Activated naive CD4-positive, alpha-beta T cell treated with anti-CD3 and anti-CD28 coated beads, Interleukin-2, amount 50 U/mL, for 24 hours (primary cell): ENCODE results near the gene HELZ2.
"Not testable (repeated sequence)": the region's sequence is repeated elsewhere in the genome, so short reads cannot be mapped to it uniquely, and the experiment has no call there.

Experiments used
- H3K27ac Mint-ChIP-seq: one replicate; pipeline ENCODE4 v1.8.0; 2021; ENCODE audit warnings: mild to moderate bottlenecking, mixed read lengths
- H3K27me3 Mint-ChIP-seq: one replicate; pipeline ENCODE4 v1.8.0; 2021; ENCODE audit warnings: mixed read lengths
- H3K36me3 Mint-ChIP-seq: one replicate; pipeline ENCODE4 v1.8.0; 2021; ENCODE audit warnings: mixed read lengths
- H3K4me1 Mint-ChIP-seq: one replicate; pipeline ENCODE4 v1.8.0; 2021; ENCODE audit warnings: mixed read lengths
- H3K4me3 Mint-ChIP-seq: one replicate; pipeline ENCODE4 v1.8.0; 2021; ENCODE audit warnings: mild to moderate bottlenecking, mixed read lengths
- H3K9me3 Mint-ChIP-seq: one replicate; pipeline ENCODE4 v1.8.0; 2021; ENCODE audit warnings: mixed read lengths

Gene HELZ2

DNA sequence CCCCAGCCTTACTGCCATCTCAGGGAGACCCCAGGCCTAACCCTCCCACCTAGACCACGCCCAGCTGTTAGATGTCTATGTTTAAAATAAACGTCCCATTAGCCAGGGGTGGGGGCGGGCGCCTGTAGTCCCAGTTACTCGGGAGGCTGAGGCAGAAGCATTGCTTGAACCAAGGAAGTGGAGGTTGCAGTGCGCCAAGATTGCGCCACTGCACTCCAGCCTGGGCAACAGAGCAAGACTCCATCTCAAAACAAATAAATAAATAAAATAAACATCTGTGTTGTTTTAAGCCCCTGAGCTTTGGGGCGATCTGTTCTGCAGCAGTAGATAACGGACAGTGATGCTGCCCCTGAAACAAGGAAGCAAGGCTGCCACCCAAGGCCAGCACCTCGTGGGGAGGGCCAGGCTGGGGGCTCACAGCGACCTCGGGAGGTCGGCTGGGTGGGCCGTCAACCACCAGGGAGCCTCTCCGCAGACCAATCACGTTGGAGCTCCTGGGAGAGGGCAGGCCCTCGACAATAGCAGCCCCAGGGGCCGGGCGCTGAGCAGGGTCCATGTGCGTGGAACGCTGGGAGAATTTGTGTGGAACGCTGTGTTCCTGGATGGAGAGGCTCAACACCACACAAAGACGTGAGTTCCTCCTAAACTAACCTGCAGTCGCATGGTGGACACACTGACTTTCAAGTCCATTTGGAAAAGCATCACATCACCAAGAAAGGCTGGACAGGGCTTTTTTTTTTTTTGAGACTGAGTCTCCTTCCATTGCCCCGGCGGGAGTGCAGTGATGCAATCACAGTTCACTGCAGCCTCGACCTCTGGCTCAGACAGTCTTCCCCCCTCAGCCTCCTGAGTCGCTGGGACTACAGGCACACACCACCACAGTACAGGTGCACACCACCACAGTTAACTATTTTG is 1.0 kb upstream of the HELZ2 start:
- Mint-ChIP-seq H3K9me3 (no peaks in the 10 kb centered on the region), H3K36me3 (no peaks in the 10 kb centered on the region), H3K27ac (no peak overlapping the region), H3K27me3 (no peaks in the 10 kb centered on the region), H3K4me1 (no peaks in the 10 kb centered on the region), H3K4me3 (peak overlapping the region; percentile 59)

DNA sequence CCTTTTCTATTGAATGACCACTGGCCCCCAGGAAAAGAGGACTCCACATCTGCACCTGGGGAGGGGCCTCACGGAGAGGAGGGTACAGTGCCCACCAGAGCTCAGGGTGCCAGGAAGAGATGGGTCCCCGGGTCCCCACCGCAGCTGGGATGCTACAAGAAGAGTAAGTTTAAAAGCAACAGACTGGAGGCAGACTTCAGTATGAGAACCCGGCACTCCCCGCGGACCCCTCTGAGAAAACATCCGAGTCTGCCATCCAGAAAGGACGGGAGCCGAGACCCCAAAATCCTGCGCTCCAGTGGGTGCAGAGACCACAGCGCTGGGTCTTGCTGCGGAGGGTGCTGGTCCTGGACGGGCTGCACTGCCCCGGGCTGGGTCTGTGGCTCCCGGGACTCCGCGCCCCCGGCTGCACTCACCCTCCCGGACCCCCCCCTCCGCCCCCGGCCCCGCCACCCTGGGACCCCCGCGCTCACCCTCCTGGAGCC is 350 bp downstream of the HELZ2 start:
- H3K27me3 Mint-ChIP-seq = no peaks in the 10 kb centered on the region
- H3K4me3 Mint-ChIP-seq = peak overlapping the region; percentile 82
- H3K36me3 Mint-ChIP-seq = no peaks in the 10 kb centered on the region
- peaks cover 11% of the 10 kb centered on the region for H3K4me1 Mint-ChIP-seq
- no peaks in the 10 kb centered on the region for H3K9me3 Mint-ChIP-seq
- no peak overlapping the region for H3K27ac Mint-ChIP-seq

DNA sequence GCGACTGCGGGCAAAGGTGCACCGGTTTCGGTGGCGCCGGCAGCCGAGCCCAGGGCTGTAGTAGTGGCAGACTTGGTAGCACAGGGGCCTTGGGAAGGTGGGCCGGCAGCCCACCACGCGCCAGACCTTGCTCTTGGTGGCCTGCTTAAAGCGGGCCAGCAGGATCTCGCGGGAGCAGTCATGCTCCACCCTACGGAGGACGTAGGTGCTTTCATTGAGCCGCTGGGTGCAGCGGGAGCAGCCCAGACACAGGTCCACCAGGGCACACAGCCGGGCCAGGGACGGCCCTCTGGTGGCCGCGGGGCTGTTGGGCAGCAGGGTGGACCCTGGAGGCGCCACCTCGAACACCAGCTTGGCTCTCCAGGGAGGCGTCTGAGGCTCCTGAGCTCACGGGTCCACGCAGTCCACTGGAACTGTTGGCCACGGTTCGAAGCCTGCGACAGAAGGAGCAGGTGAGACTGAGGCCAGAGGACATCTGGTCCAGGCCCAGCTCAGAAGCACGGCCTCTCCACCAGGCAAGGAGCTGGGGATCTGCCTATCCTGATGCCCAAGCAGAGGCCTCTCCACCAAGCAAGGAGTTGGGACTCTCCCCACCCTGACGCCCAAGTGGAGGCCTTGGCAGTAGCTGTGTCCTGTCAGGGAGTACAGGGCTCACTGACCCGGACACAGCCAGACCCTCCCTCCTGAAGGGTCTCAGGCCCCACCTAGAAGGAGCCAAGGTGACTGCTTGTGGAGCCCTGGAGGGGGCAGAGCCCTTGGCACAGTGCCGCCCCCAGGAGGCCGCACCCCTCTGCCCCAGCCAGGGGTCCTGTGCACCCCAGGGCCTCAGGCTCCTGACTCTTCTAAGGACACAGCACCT is 1.0 kb downstream of the HELZ2 start:
- Mint-ChIP-seq H3K27me3 (no peaks in the 10 kb centered on the region), H3K27ac (no peak overlapping the region), H3K36me3 (no peaks in the 10 kb centered on the region), H3K4me3 (peak overlapping the region; percentile 82), H3K4me1 (peaks cover 14% of the 10 kb centered on the region), H3K9me3 (no peaks in the 10 kb centered on the region)

DNA sequence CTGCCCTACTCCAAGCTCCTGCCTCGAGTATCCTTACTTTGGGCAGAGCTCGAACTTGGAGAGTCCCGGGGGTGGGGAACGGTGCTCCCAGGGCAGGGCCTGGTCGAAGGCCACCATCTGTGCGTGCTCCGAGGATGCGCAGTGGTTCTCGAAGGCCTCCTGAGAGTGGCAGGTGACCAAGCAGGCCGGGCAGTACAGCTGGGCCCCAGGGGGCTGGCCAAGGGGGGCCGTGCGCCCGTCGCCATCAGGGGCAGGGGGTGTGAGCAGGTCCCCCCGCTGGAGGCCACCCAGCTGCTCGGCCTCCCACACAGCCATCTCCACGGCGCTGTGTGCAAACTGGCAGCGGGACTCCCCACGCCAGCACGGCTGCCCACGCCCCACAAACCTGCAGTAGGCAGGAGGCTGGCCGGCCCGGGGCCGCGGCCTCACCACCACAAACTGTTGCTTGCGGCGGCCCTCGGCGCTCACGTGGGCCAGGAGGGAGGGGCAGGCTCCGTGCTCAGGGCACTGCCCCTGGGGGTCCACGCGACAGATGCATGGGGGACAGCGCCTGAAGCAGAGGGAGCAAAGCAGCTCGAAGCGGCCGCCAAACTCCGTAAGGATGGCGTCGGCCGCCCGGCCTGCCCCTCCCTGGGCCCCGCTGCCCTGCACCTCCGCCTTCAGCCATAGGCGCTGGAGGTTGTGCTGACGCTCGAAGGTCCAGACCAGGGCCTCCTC is 1.8 kb downstream of the HELZ2 start:
- Mint-ChIP-seq H3K4me1 (peaks cover 20% of the 10 kb centered on the region), H3K27ac (no peak overlapping the region), H3K27me3 (no peaks in the 10 kb centered on the region), H3K4me3 (no peak overlapping the region), H3K36me3 (no peaks in the 10 kb centered on the region), H3K9me3 (no peaks in the 10 kb centered on the region)

DNA sequence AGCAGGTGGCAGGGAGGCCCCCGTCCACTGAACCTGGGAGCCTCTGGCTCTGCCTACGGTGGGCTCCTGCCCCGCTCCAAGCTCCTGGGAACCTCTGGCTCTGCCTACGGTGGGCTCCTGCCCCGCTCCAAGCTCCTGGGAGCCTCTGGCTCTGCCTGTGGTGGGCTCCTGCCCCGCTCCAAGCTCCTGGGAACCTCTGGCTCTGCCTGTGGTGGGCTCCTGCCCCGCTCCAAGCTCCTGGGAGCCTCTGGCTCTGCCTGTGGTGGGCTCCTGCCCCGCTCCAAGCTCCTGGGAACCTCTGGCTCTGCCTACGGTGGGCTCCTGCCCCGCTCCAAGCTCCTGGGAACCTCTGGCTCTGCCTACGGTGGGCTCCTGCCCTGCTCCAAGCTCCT is 3.0 kb downstream of the HELZ2 start:
- not testable (repeated sequence) for H3K4me3 Mint-ChIP-seq, H3K36me3 Mint-ChIP-seq, H3K27ac Mint-ChIP-seq, H3K9me3 Mint-ChIP-seq, H3K27me3 Mint-ChIP-seq
- peaks cover 20% of the 10 kb centered on the region for H3K4me1 Mint-ChIP-seq

DNA sequence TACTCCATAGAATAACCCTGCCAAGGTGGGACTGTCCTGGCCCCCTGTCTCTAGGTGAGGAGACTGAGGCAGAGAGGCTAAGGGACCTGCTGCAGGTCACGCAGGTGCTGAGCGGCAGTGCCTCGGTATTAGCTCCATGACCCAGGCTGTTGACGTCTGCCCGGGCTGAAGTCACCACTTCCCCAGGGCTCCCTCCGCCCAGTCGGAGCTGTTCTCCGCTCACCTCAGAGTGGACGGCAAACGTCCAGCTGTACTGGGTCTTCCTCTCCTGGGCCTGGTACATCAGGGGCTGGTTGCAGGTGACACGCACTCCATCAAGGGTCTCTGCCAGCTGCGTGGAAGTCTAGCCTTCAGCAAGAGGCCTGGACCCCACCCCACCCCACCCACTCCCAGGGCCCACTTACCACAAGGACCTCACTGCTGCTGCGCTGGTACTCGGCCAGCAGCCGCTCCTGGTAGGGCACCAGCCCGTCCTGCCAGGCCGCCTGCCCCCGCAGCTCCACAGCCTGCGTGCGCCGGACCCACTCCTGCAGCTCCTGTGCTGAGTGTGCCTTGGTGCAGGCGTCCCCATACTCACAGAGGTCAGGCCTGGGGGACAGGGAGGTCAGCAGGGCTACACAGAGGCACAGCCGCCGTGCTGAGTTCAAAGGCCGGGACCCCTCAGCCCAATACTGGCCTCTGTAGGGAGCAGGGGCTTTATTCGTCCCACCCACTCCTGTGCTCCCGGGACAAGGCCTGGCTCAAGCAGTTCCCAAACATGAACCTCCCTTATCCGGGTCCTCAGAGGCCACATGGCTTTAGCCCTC is 3.6 kb downstream of the HELZ2 start:
- H3K27me3 Mint-ChIP-seq = no peaks in the 10 kb centered on the region
- no peak overlapping the region for H3K27ac Mint-ChIP-seq
- no peak overlapping the region for H3K4me3 Mint-ChIP-seq
- no peaks in the 10 kb centered on the region for H3K9me3 Mint-ChIP-seq
- H3K36me3 Mint-ChIP-seq = no peaks in the 10 kb centered on the region
- peaks cover 20% of the 10 kb centered on the region for H3K4me1 Mint-ChIP-seq

DNA sequence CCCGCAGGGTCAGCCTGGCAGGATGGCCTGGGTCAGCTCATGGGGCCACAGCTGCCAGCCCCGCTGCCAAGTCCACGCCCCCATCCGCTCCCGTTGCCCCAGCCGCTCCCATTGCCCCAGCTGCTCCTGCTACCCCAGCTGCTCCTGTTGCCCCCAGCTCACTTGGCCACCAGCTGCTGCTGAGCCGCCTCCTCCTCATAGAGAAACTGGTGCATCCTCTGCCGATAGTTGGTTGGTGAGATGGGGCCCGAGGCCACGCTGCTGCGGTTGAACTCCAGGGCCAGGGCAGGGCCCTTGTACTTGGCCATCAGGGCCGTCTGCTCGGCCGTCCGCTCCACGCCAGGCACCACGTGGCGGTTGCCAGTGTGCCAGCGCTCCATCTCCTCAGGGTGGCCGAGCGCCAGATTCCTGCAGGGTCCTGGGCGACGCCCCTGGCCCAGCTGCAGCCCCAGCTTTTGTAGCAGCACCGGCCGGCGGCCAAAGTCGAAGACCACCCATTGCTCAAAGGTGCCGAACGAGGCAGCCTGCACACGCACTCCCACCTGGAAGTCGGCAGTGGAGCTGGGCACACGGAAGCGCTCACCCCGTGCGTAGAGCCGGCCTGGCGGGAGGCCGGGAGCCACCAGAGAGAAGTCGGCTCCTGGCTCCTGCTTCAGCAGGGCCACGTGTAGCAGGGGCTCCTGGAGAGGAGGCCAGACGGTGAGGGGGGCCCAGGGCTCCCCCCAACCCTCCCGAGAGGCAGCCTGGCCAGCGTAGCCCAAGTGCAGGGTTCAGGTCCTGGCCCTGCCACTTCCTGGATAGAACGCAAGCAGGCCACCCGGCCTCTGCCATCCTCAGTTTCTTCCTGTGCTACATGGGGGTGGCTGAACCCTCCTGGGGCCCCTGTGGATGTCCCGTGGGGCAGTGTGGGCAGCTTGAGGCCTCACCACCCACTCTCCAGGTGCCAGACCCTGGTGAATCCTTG is 4.8 kb downstream of the HELZ2 start:
- Mint-ChIP-seq H3K4me3 (peak overlapping the region; percentile 45), H3K4me1 (peaks cover 20% of the 10 kb centered on the region), H3K36me3 (no peaks in the 10 kb centered on the region)

DNA sequence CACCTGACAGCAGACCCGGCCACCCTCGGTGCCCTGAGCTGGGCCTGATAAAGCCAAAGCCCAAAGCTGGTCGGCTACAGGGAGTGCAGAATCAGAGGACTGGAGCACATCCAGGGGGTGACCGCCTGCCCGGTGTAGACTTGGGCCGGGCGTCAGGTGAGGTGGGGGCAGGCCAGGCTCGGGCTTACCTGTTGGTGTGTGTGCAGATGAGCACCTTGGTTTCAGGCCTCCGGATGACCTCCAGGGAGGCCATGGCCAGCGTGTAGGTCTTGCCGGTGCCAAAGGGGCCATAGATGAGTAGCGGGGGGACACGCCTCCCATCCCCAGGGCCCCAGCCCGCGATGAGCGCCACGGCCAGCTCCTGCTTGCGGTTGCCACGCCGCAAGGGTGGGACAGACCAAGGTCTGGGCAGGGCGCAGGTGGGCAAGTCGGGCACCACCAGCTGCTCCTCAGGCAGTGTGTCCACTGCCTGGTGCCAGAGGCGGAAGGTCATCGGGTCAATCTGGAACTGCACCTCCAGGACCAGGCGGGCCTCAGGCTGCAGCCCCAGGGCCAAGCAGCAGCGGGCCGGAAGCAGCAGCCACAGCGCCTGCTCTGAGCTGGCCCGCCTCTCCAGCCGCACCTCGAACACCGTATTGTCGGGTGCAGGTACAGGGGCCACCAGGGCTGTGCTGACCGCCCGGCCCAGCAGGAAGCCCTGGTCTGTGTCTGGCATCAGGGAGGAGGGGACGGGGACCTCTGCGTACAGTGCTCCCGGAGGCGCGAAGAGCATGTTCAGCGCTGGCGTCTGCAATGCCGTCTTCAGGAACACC is 5.7 kb downstream of the HELZ2 start:
- no peak overlapping the region for H3K27ac Mint-ChIP-seq
- no peaks in the 10 kb centered on the region for H3K36me3 Mint-ChIP-seq
- peak overlapping the region; percentile 76 for H3K4me3 Mint-ChIP-seq
- H3K4me1 Mint-ChIP-seq = peaks cover 20% of the 10 kb centered on the region
- no peaks in the 10 kb centered on the region for H3K27me3 Mint-ChIP-seq
- H3K9me3 Mint-ChIP-seq = no peaks in the 10 kb centered on the region

More for the DNA sequence above, 4.8 kb downstream of the HELZ2 start:
- Mint-ChIP-seq H3K27ac (no peak overlapping the region), H3K9me3 (no peaks in the 10 kb centered on the region), H3K27me3 (no peaks in the 10 kb centered on the region)

DNA sequence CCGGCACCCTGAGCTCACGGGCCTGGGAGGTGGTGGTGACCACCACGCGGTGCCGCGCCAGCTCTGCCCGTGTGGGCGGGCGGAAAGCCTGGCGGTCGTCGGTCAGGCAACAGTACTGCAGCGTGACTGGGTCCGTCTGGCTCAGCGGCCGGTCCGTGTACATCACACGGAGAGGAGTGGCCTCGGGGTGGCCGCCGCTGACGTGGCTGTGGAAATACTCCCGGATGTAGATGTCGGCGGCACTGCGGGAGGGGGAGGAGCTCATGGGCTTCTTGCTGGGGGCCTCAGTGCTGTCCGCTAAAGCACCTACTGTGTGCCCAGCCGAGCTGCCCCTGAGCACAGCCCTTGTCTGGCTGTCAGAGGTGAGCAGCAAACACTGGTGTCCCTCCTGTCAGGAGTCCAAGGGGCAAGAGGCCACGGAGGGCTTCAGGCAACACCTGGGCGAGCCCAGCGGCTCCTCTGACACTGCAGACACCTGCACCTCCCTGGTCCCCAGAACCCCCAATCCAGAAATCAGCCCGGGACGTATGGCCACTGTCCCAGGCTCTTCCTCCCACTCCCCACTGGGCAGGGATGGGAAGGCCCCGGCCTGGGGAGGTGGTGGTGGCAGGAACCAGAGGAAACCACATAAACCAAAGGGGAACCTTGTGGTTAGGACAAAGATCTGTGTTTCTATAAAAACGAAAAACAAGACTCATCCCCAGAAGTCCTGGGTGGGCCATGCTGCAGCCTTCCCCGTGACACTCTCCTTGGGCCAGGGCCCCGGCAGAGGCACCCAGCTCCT is 6.5 kb downstream of the HELZ2 start:
- Mint-ChIP-seq H3K27me3 (no peaks in the 10 kb centered on the region), H3K36me3 (no peaks in the 10 kb centered on the region), H3K9me3 (no peaks in the 10 kb centered on the region), H3K4me1 (peaks cover 20% of the 10 kb centered on the region), H3K4me3 (peak overlapping the region; percentile 76), H3K27ac (no peak overlapping the region)

DNA sequence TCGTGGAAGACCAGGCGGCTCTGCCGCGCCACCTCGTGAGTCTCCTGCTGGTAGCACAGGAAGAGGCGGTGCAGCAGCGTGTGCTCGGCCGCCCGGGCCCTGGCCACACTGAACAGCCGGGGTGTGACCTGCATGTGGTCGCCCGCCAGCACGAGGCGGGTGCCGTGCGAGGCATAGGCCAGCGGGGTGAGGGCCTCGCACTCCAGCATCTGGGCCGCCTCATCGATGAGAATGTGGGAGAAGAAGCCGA is 7.0 kb downstream of the HELZ2 start:
- peak overlapping the region; percentile 76 for H3K4me3 Mint-ChIP-seq
- no peaks in the 10 kb centered on the region for H3K27me3 Mint-ChIP-seq
- H3K36me3 Mint-ChIP-seq = no peaks in the 10 kb centered on the region
- H3K9me3 Mint-ChIP-seq = no peaks in the 10 kb centered on the region
- H3K27ac Mint-ChIP-seq = no peak overlapping the region
- H3K4me1 Mint-ChIP-seq = peaks cover 20% of the 10 kb centered on the region

DNA sequence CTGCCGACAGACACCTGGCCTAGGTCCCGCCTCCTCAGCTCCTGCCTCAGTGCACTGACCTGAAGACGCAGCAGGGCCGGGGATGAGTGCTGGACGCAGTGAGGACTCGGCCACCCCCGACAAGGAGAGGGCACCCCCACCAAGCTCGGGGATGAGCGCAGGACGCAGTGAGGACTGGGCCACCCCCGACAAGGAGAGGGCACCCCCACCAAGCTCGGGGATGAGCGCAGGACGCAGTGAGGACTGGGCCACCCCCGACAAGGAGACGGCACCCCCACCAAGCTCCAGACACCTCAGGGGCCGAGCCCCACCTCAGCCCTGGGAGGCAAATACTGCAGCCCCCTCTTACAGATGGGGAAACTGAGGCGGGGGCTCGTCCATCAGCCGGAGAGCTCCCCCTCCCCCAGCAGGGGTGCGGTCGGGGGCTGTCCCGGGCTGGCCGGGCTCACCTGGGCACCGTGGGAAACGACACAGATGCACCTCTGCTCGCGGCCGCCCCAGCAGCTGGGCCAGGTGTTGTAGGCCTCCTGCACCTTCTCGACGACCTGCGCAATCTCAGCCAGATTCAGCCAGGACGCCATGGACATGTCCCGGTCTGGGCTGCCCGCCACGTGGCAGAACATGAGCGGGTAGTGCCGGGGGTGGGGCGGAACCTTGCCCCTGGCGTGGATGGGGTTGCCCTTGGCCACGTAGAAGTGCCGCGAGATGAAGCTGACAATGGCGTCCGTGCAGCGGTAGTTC is 7.5 kb downstream of the HELZ2 start:
- H3K4me1 Mint-ChIP-seq = peaks cover 20% of the 10 kb centered on the region

DNA sequence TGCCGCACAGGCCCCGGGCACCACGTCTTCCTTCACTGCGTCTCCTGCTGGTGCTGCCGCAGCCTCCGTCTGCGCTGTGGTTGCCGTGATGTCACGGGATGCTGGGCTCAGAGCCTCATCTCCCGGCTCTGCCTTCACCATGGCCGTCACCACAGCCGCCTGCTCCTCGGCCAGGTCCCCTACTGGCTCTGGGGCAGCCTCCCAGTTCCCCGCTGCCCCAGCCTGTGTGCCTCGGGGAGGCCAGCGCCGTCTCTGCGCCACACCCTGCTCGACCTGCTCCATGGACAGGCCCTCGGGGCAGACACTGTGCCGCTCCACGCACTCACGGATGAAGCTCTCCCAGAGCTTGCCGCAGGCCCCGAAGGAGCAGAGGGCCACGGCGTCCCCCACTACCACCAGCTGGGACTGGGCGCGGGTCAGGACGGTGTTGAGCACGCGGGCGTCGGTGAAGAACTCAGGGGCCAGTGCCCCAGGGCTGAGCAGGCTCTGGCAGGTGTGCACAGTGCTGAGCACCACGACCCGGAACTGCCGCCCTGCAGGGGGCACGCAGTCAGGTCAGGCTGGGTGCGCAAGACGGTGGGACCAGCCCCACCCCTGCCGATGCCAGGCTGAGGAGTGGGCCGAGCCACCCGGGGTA is 8.2 kb downstream of the HELZ2 start:
- Mint-ChIP-seq H3K4me1 (peaks cover 20% of the 10 kb centered on the region), H3K27ac (no peak overlapping the region), H3K27me3 (no peaks in the 10 kb centered on the region), H3K4me3 (no peak overlapping the region), H3K9me3 (no peaks in the 10 kb centered on the region), H3K36me3 (no peaks in the 10 kb centered on the region)

More for the DNA sequence above, 7.5 kb downstream of the HELZ2 start:
- H3K9me3 Mint-ChIP-seq = no peaks in the 10 kb centered on the region
- H3K27ac Mint-ChIP-seq = no peak overlapping the region
- peak overlapping the region; percentile 76 for H3K4me3 Mint-ChIP-seq
- no peaks in the 10 kb centered on the region for H3K27me3 Mint-ChIP-seq
- H3K36me3 Mint-ChIP-seq = no peaks in the 10 kb centered on the region
